NCI-H526 (cell line): ENCODE measurements around the gene NUP210L.
"Not testable (repeated sequence)": the region's sequence is repeated elsewhere in the genome, so short reads cannot be mapped to it uniquely, and the experiment has no call there.

ENCODE experiments used
- DNase-seq, 2 experiments: peaks; one replicate each; lab custom pipeline; 2025; lab: John Stamatoyannopoulos, UW

Gene NUP210L

GRCh38 chr1:153991806-153992205 is 163.1 kb downstream of the NUP210L start:
- DNase-seq, result no peak

- DNase-seq, result no peak
These were observed 163.7 kb downstream of the NUP210L start for GRCh38 chr1:153991151-153991630.

GRCh38 chr1:153990468-153991150 is 164.3 kb downstream of the NUP210L start, which contains the start of gene RPS27:
TSS of gene RPS27 (plus strand) at chr1:153990762. CDS start at chr1:153990797, 35 bp downstream.
- peak; percentile 99 to 100 for DNase-seq

- no peak for DNase-seq
These were observed 167.3 kb downstream of the NUP210L start for GRCh38 chr1:153987621-153988020.

GRCh38 chr1:153985941-153986761 is 168.7 kb downstream of the NUP210L start, which contains the start of gene RAB13:
TSS of gene RAB13 (minus strand) at chr1:153986339. CDS start at chr1:153986236, 103 bp downstream.
- peak; percentile 80 to 97 for DNase-seq

- DNase-seq, result no peak
These were observed 169.4 kb downstream of the NUP210L start for GRCh38 chr1:153985341-153985912.

- no peak for DNase-seq
These were observed 170.6 kb downstream of the NUP210L start for GRCh38 chr1:153984123-153984894.

GRCh38 chr1:153981735-153982134 is 173.1 kb downstream of the NUP210L start:
- not testable (repeated sequence) for DNase-seq

- DNase-seq, result not testable (repeated sequence)
These were observed 175.8 kb downstream of the NUP210L start for GRCh38 chr1:153979091-153979490.

- DNase-seq, result peak in 1 of 2 experiments; percentile 58
These were observed 176.5 kb downstream of the NUP210L start for GRCh38 chr1:153978274-153978909.

- peak; percentile 93 to 99 for DNase-seq
These were observed 177.3 kb downstream of the NUP210L start, which contains the start of gene JTB for GRCh38 chr1:153977250-153978240. TSS of gene JTB (minus strand) at chr1:153977674. CDS start at chr1:153977252, 422 bp downstream.

- peak; percentile 41 to 59 for DNase-seq
These were observed 178.0 kb downstream of the NUP210L start for GRCh38 chr1:153976819-153977249.

- no peak for DNase-seq
These were observed 181.3 kb downstream of the NUP210L start for GRCh38 chr1:153973525-153973924.

GRCh38 chr1:153973071-153973470 is 181.8 kb downstream of the NUP210L start:
- DNase-seq, result no peak

GRCh38 chr1:153970346-153970745 is 184.5 kb downstream of the NUP210L start:
- DNase-seq, result no peak

- no peak for DNase-seq
These were observed 185.9 kb downstream of the NUP210L start for GRCh38 chr1:153968972-153969371.

GRCh38 chr1:153968408-153968807 is 186.5 kb downstream of the NUP210L start:
- DNase-seq, result peak in 1 of 2 experiments; percentile 80

- peak; percentile 92 to 95 for DNase-seq
These were observed 186.9 kb downstream of the NUP210L start for GRCh38 chr1:153968000-153968363.

GRCh38 chr1:153967107-153967999 is 187.5 kb downstream of the NUP210L start, which contains the start of gene CREB3L4:
TSS of gene CREB3L4 (plus strand) at chr1:153967902. CDS start at chr1:153968526, 624 bp downstream.
- DNase-seq, result peak; percentile 100
